ENCODE data around the gene PDZD7.

DNA sequence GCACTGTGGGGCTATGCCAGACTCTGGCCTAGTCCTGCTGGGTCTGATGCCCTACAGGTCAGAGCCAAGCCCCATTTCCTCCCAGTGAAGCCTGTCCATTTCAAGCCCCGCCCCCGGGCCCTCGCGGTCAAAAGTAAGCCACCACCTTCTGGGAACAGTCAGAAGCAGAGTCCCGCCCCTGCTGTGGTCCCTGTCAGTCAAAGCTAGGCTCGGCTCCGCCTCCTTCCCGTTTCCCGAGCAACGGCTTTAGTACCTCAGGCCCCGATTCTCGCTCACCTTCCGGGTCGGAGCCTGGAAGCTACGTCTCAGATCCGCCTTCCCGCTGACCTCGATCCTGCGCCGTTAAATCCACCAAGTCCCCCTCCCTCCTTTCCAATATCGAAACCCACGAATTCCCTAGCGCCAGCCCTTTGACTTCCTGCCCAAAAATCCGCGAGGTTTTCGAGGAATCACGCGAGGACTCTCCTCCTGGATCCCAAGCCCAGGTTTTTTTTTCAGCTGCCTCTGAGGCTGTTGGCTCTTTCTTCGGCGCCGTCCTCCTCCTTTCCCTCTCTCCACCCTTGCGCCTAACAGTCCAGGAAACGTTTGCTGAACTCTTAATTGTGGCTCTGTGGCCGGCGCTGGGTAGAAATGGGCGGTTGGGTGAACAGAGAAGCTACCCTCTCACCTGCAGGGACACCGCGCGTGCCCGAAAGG, 11.9 kb upstream of the PDZD7 start:
- TF ChIP-seq EGR1 (IDR thresholded peaks at IDR 0.05; ENCODE audit: low read depth in 2 of 2) (peak in 1 of 2 donors; percentile 17), RAD21 (IDR thresholded peaks at IDR 0.05) (peak in 1 of 2 donors; percentile 5), NR2F2 (IDR thresholded peaks at IDR 0.05) (peak; percentile 80), YY1 (IDR thresholded peaks at IDR 0.05) (peak; percentile 66), HNF4G (IDR thresholded peaks at IDR 0.05) (no peak), TAF1 (conservative IDR thresholded peaks at IDR 0.05) (peak; percentile 60), GABPA (IDR thresholded peaks at IDR 0.05 in 1 of 2, conservative IDR thresholded peaks at IDR 0.05 in 1 of 2) (peak; percentile 58 to 82), SP1 (IDR thresholded peaks at IDR 0.05) (peak; percentile 87), FOXA1 (IDR thresholded peaks at IDR 0.05) (peak; percentile 9)
- TF ChIP-seq, protein P1, sequence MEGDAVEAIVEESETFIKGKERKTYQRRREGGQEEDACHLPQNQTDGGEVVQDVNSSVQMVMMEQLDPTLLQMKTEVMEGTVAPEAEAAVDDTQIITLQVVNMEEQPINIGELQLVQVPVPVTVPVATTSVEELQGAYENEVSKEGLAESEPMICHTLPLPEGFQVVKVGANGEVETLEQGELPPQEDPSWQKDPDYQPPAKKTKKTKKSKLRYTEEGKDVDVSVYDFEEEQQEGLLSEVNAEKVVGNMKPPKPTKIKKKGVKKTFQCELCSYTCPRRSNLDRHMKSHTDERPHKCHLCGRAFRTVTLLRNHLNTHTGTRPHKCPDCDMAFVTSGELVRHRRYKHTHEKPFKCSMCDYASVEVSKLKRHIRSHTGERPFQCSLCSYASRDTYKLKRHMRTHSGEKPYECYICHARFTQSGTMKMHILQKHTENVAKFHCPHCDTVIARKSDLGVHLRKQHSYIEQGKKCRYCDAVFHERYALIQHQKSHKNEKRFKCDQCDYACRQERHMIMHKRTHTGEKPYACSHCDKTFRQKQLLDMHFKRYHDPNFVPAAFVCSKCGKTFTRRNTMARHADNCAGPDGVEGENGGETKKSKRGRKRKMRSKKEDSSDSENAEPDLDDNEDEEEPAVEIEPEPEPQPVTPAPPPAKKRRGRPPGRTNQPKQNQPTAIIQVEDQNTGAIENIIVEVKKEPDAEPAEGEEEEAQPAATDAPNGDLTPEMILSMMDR (IDR thresholded peaks at IDR 0.05; ENCODE audit: low read depth, low read length, missing input control), result peak; percentile 5
- TF ChIP-seq, protein P2, sequence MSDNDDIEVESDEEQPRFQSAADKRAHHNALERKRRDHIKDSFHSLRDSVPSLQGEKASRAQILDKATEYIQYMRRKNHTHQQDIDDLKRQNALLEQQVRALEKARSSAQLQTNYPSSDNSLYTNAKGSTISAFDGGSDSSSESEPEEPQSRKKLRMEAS (IDR thresholded peaks at IDR 0.05), result peak; percentile 78
